HEK293 (cell line): ENCODE measurements around the gene CDPF1.

Experiments
- CTCF ChIA-PET: fragments of 350-600 bp; formaldehyde crosslinking; extraction: SDS; loops from one replicate; lab custom pipeline; 2021; ENCODE audit warnings: antibody characterized with exemption; lab: Yijun Ruan, JAX
- POLR2A ChIA-PET: fragments of 300-600 bp; formaldehyde crosslinking; extraction: SDS; loops from one replicate; lab custom pipeline; 2020; ENCODE audit warnings: antibody characterized with exemption, inconsistent platforms; lab: Yijun Ruan, JAX
- H3K27ac ChIP-seq: fragments of 200-500 bp; sonication (Bioruptor generic); 2 replicates; pipeline ENCODE4 v1.5.1; 2014; ENCODE audit warnings: low read depth, low read length, control low read depth, inconsistent platforms; ENCODE audit errors: extremely low read depth
- H3K36me3 ChIP-seq, 2 experiments: fragments of 200-500 bp in 1 of 2; sonication (Bioruptor generic) in 1 of 2; 1 replicate in 1 of 2; 2 replicates in 1 of 2; pipeline ENCODE4 v1.5.1; 2014 to 2017; ENCODE audit warnings: inconsistent platforms in 2 of 2, low read length in 2 of 2; ENCODE audit not compliant: control insufficient read depth in 2 of 2, insufficient read depth in 1 of 2
- H3K4me1 ChIP-seq: fragments of 200-500 bp; sonication (Bioruptor generic); 2 replicates; pipeline ENCODE4 v1.5.1; 2014; ENCODE audit warnings: mild to moderate bottlenecking, low read length, inconsistent platforms; ENCODE audit not compliant: control insufficient read depth, insufficient read depth
- H3K4me3 ChIP-seq: 2 replicates; pipeline ENCODE4 v1.5.1; 2011; ENCODE audit warnings: low read depth, mild to moderate bottlenecking, control low read depth, low read length, moderate library complexity
- H3K9me3 ChIP-seq: fragments of 200-500 bp; sonication (Bioruptor generic); 2 replicates; pipeline ENCODE4 v1.5.1; 2014; ENCODE audit warnings: low read depth, low read length, inconsistent platforms; ENCODE audit not compliant: control insufficient read depth, insufficient read depth
- BCL11A ChIP-seq: fragments of 450-650 bp; formaldehyde crosslinking; IDR thresholded peaks from 2 replicates; pipeline ENCODE4 v1.5.1; 2016; ENCODE audit warnings: low read depth, missing biosample characterization, missing genetic modification characterization
- FEZF1 ChIP-seq: fragments of 450-650 bp; formaldehyde crosslinking; IDR thresholded peaks from 2 replicates; pipeline ENCODE4 v1.5.1; 2016; ENCODE audit warnings: missing biosample characterization, missing genetic modification characterization
- HIC1 ChIP-seq: fragments of 450-650 bp; formaldehyde crosslinking; IDR thresholded peaks from 2 replicates; pipeline ENCODE4 v1.5.1; 2016; ENCODE audit warnings: missing biosample characterization, missing genetic modification characterization
- HOXC10 ChIP-seq: sonication (generic); formaldehyde crosslinking; IDR thresholded peaks from 2 replicates; pipeline ENCODE4 v1.8.1; 2023; ENCODE audit warnings: mild to moderate bottlenecking, missing genetic modification reagents
- KLF10 ChIP-seq: fragments of 450-650 bp; IDR thresholded peaks from 2 replicates; pipeline ENCODE4 v1.5.1; 2018; ENCODE audit warnings: missing biosample characterization, mild to moderate bottlenecking, missing genetic modification characterization
- KLF17 ChIP-seq: fragments of 450-650 bp; formaldehyde crosslinking; IDR thresholded peaks from 2 replicates; pipeline ENCODE4 v1.5.1; 2016; ENCODE audit warnings: missing biosample characterization, missing genetic modification characterization
- KLF9 ChIP-seq: fragments of 450-650 bp; formaldehyde crosslinking; IDR thresholded peaks from 2 replicates; pipeline ENCODE4 v1.5.1; 2016; ENCODE audit warnings: missing biosample characterization, missing genetic modification characterization, low read depth
- MZF1 ChIP-seq: fragments of 450-650 bp; formaldehyde crosslinking; IDR thresholded peaks from 2 replicates; pipeline ENCODE4 v1.5.1; 2017; ENCODE audit warnings: missing biosample characterization, missing genetic modification characterization, borderline replicate concordance
- RBAK ChIP-seq: fragments of 450-650 bp; formaldehyde crosslinking; IDR thresholded peaks from 2 replicates; pipeline ENCODE4 v1.5.1; 2016; ENCODE audit warnings: missing biosample characterization, missing genetic modification characterization
- SALL2 ChIP-seq: fragments of 450-650 bp; formaldehyde crosslinking; IDR thresholded peaks from 2 replicates; pipeline ENCODE4 v1.5.0; 2017; ENCODE audit warnings: missing biosample characterization, mild to moderate bottlenecking, missing genetic modification characterization, borderline replicate concordance
- ZBTB20 ChIP-seq: fragments of 450-650 bp; formaldehyde crosslinking; IDR thresholded peaks from 2 replicates; pipeline ENCODE4 v1.5.1; 2016; ENCODE audit warnings: missing biosample characterization, missing genetic modification characterization
- ZIC2 ChIP-seq: fragments of 450-650 bp; formaldehyde crosslinking; IDR thresholded peaks from 2 replicates; pipeline ENCODE4 v1.5.1; 2016; ENCODE audit warnings: missing biosample characterization, missing genetic modification characterization
- ZNF175 ChIP-seq: fragments of 450-650 bp; formaldehyde crosslinking; IDR thresholded peaks from 2 replicates; pipeline ENCODE4 v1.5.1; 2016; ENCODE audit warnings: missing biosample characterization, missing genetic modification characterization
- ZNF18 ChIP-seq: fragments of 450-650 bp; formaldehyde crosslinking; IDR thresholded peaks from 2 replicates; pipeline ENCODE4 v1.5.1; 2016; ENCODE audit warnings: missing biosample characterization, missing genetic modification characterization
- ZNF202 ChIP-seq: fragments of 450-650 bp; formaldehyde crosslinking; IDR thresholded peaks from 2 replicates; pipeline ENCODE4 v1.5.1; 2016; ENCODE audit warnings: missing biosample characterization, missing genetic modification characterization, borderline replicate concordance
- ZNF221 ChIP-seq: fragments of 450-650 bp; formaldehyde crosslinking; IDR thresholded peaks from 2 replicates; pipeline ENCODE4 v1.5.1; 2017; ENCODE audit warnings: missing biosample characterization, missing genetic modification characterization, borderline replicate concordance
- ZNF335 ChIP-seq: fragments of 450-650 bp; formaldehyde crosslinking; conservative IDR thresholded peaks from 2 replicates; pipeline ENCODE4 v1.5.1; 2016; ENCODE audit warnings: missing biosample characterization, missing genetic modification characterization
- ZNF514 ChIP-seq: fragments of 450-650 bp; formaldehyde crosslinking; IDR thresholded peaks from 2 replicates; pipeline ENCODE4 v1.5.1; 2016; ENCODE audit warnings: missing biosample characterization, missing genetic modification characterization
- ZNF658 ChIP-seq: fragments of 450-650 bp; formaldehyde crosslinking; IDR thresholded peaks from 2 replicates; pipeline ENCODE4; 2016; ENCODE audit warnings: missing biosample characterization, missing genetic modification characterization
- ZNF670 ChIP-seq: fragments of 450-650 bp; formaldehyde crosslinking; IDR thresholded peaks from 2 replicates; pipeline ENCODE4 v1.5.1; 2016; ENCODE audit warnings: missing biosample characterization, missing genetic modification characterization, low read depth
- ZNF707 ChIP-seq: fragments of 450-650 bp; formaldehyde crosslinking; IDR thresholded peaks from 2 replicates; pipeline ENCODE4 v1.5.1; 2016; ENCODE audit warnings: missing biosample characterization, missing genetic modification characterization
- TF ChIP-seq, protein P1 (sequence below): fragments of 450-650 bp; formaldehyde crosslinking; IDR thresholded peaks from 2 replicates; pipeline ENCODE4 v1.5.1; 2016; ENCODE audit warnings: missing biosample characterization, missing genetic modification characterization
- TF ChIP-seq, protein P2 (sequence below): IDR thresholded peaks from 2 replicates; pipeline ENCODE4 v1.6.1; 2011; ENCODE audit warnings: mild to moderate bottlenecking, low read depth, low read length, borderline replicate concordance

Gene CDPF1

GRCh38 chr22:46296257-46297150, 46.4 kb upstream of the CDPF1 start, which contains the start of gene GTSE1 (continued):
- TF ChIP-seq ZNF335 (tag by site-specific recombination) (peak; percentile 97), FEZF1 (tag by site-specific recombination) (peak; percentile 39; the same call in 1 of the 2 replicates), ZBTB20 (tag by site-specific recombination) (peak; percentile 97), KLF10 (peak; percentile 48), ZNF18 (tag by site-specific recombination) (no peak)

DNA sequence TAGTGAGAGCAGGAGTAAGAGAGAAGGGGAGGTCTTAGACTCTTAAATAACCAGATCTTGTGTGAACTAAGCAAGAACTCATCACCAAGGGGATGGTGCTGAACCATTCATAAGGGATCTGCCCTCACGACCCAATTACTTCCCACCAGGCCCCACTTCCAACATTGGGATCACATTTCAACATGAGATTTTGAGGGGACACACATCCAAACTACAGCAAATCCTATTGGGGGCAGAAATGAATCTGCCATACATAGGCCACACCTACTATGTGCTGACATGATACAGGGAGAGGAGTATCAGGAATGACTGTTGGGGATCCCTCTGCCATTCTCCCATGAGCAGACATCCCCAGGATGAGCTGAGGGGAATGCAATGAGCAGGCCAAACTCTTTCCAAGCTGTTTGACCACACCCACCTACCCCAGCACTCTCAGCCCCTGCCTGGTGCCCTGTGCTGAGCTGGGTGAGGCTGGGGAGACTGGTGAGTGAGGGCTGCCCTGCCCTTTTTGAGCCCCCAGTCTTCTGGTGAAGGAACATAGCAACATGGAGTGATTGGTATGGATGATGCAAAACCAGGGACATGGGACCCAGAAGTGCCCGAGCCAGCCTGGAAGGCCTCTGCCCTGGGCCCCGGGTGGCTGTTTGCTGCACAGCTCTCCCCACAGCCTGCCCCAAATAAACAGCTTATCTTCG, 45.3 kb upstream of the CDPF1 start:
- CTCF ChIA-PET = interaction anchor here (0.6 to 2.5 kb wide), 4 partner anchors 27 to 348 kb away, joined by 3 to 16 read pairs (median 4); partner anchors contain the start of gene TTC38
- TF ChIP-seq, protein P1, sequence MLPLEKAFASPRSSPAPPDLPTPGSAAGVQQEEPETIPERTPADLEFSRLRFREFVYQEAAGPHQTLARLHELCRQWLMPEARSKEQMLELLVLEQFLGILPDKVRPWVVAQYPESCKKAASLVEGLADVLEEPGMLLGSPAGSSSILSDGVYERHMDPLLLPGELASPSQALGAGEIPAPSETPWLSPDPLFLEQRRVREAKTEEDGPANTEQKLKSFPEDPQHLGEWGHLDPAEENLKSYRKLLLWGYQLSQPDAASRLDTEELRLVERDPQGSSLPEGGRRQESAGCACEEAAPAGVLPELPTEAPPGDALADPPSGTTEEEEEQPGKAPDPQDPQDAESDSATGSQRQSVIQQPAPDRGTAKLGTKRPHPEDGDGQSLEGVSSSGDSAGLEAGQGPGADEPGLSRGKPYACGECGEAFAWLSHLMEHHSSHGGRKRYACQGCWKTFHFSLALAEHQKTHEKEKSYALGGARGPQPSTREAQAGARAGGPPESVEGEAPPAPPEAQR (tag by site-specific recombination) = no peak
- TF ChIP-seq BCL11A (tag by site-specific recombination) (no peak), KLF9 (tag by site-specific recombination) (peak; percentile 72), ZBTB20 (tag by site-specific recombination) (peak; percentile 72), MZF1 (tag by site-specific recombination) (0 out of 2 replicates have a peak, but pooled peaks have one; percentile 40), ZNF670 (tag by site-specific recombination) (no peak), ZNF514 (tag by site-specific recombination) (no peak), HIC1 (tag by site-specific recombination) (0 out of 2 replicates have a peak, but pooled peaks have one; percentile 22)
- TF ChIP-seq, all 188 proteins: peak for 4
- H3K4me1 ChIP-seq = peaks cover 8% of the 10 kb centered on the region
- H3K36me3 ChIP-seq = peaks cover 34 to 55% of the 10 kb centered on the region in 2 experiments
- no peak overlapping the region; the same call in 1 of the 2 replicates for H3K4me3 ChIP-seq
- POLR2A ChIA-PET = interaction anchor here (0.5 to 3.1 kb wide), 12 partner anchors 9 to 222 kb away, joined by 3 to 17 read pairs (median 4); partner anchors contain the start of genes CDPF1, TRMU and TTC38
- peak overlapping the region; percentile 81 for H3K27ac ChIP-seq
- H3K9me3 ChIP-seq = no peaks in the 10 kb centered on the region

DNA sequence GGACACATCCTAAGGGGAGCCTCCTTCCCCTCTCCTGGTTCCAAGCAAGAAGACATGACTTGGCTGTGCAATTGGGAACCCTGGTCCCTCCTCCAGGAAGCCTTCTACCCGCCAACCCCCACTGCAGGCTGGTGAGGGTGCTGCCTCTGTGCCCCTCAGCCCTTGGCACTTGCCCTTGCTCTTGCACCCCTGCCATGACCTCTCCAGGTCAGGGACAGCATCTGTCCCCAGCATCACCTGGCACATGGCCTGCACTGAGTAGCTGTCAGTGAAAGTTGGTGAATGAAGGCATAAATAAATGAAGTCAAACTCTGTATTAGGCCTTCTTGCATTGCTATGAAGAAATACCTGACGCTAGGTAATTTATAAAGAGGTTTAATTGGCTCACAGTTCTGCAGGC, 44.7 kb upstream of the CDPF1 start:
- H3K9me3 ChIP-seq = no peaks in the 10 kb centered on the region
- H3K4me3 ChIP-seq = no peak overlapping the region
- H3K36me3 ChIP-seq = peaks cover 28 to 56% of the 10 kb centered on the region in 2 experiments
- ChIA-PET POLR2A (interaction anchor here (0.5 to 0.8 kb wide), 2 partner anchors 8 to 222 kb away, joined by 3 read pairs; no protein-coding TSS in a partner anchor), CTCF (interaction anchor here (0.6 to 2.5 kb wide), 2 partner anchors 172 to 300 kb away, joined by 3 to 16 read pairs; no protein-coding TSS in a partner anchor)
- H3K27ac ChIP-seq = no peak overlapping the region
- peaks cover 8% of the 10 kb centered on the region for H3K4me1 ChIP-seq
- TF ChIP-seq ZNF202 (tag by site-specific recombination) (no peak), KLF17 (no peak), ZNF221 (no peak), HOXC10 (CRISPR knock-in tag) (no peak), SALL2 (tag by site-specific recombination) (no peak), ZIC2 (no peak), ZNF707 (tag by site-specific recombination) (no peak), ZNF175 (tag by site-specific recombination) (no peak), ZNF658 (no peak), RBAK (no peak)
- TF ChIP-seq, protein P2, sequence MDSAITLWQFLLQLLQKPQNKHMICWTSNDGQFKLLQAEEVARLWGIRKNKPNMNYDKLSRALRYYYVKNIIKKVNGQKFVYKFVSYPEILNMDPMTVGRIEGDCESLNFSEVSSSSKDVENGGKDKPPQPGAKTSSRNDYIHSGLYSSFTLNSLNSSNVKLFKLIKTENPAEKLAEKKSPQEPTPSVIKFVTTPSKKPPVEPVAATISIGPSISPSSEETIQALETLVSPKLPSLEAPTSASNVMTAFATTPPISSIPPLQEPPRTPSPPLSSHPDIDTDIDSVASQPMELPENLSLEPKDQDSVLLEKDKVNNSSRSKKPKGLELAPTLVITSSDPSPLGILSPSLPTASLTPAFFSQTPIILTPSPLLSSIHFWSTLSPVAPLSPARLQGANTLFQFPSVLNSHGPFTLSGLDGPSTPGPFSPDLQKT = no peak
